Mesenchymal stem cell (in vitro differentiated cells and primary cell): ENCODE measurements around the gene RAB37.

Experiments used
- DNase-seq: peaks from one replicate; pipeline ENCODE4 v3.0.0-alpha.2; 2013
- H2AFZ ChIP-seq: one replicate; pipeline ENCODE4 v1.6.1; 2013; ENCODE audit warnings: low read depth, mild to moderate bottlenecking, control low read depth, inconsistent platforms, low read length, moderate library complexity
- H2AK5ac ChIP-seq: 2 replicates; pipeline ENCODE4 v1.6.1; 2013; ENCODE audit warnings: low read length, moderate library complexity, mild to moderate bottlenecking, inconsistent platforms; ENCODE audit not compliant: severe bottlenecking
- H2BK120ac ChIP-seq: one replicate; pipeline ENCODE4 v1.6.1; 2013; ENCODE audit warnings: low read depth, mild to moderate bottlenecking, inconsistent platforms, low read length, moderate library complexity
- H2BK12ac ChIP-seq, 2 experiments: one replicate each; pipeline ENCODE4 v1.6.1; 2013; ENCODE audit warnings: inconsistent platforms in 2 of 2, low read length in 2 of 2, mild to moderate bottlenecking in 2 of 2, moderate library complexity in 2 of 2, control low read depth in 1 of 2
- H2BK15ac ChIP-seq: one replicate; pipeline ENCODE4 v1.6.1; 2013; ENCODE audit warnings: mild to moderate bottlenecking, low read depth, inconsistent platforms; ENCODE audit not compliant: poor library complexity, severe bottlenecking
- H2BK5ac ChIP-seq: 2 replicates; pipeline ENCODE4 v1.6.1; 2013; ENCODE audit warnings: low read depth, mild to moderate bottlenecking, low read length, control low read depth, inconsistent platforms; ENCODE audit not compliant: poor library complexity, severe bottlenecking
- H3K14ac ChIP-seq, 2 experiments: one replicate each; pipeline ENCODE4 v1.6.1; 2013; ENCODE audit warnings: inconsistent platforms in 2 of 2, low read length in 2 of 2, control low read depth in 1 of 2, mild to moderate bottlenecking in 1 of 2, moderate library complexity in 1 of 2
- H3K18ac ChIP-seq, 2 experiments: one replicate each; pipeline ENCODE4 v1.6.1; 2013; ENCODE audit warnings: inconsistent platforms in 2 of 2, low read length in 2 of 2, control low read depth in 1 of 2, low read depth in 1 of 2, mild to moderate bottlenecking in 1 of 2
- H3K23ac ChIP-seq, 2 experiments: one replicate each; pipeline ENCODE4 v1.6.1; 2013; ENCODE audit warnings: inconsistent platforms in 2 of 2, low read length in 2 of 2, mild to moderate bottlenecking in 2 of 2, moderate library complexity in 2 of 2, control low read depth in 1 of 2
- H3K27ac ChIP-seq: 2 replicates; pipeline ENCODE4 v1.5.1; 2013; ENCODE audit warnings: mild to moderate bottlenecking, moderate library complexity, low read length, control low read depth, inconsistent platforms; ENCODE audit not compliant: poor library complexity, severe bottlenecking
- H3K27me3 ChIP-seq, 2 experiments: 2 replicates each; pipeline versions ENCODE4 v1.6.1 to v1.7.0; 2013; ENCODE audit warnings: low read length in 2 of 2, mild to moderate bottlenecking in 2 of 2, moderate library complexity in 2 of 2, control low read depth in 1 of 2, inconsistent platforms in 1 of 2; ENCODE audit not compliant: control insufficient read depth in 1 of 2, insufficient read depth in 1 of 2
- H3K36me3 ChIP-seq, 2 experiments: 2 replicates each; pipeline versions ENCODE4 v1.6.1 to v1.7.0; 2013; ENCODE audit warnings: low read length in 2 of 2, control low read depth in 1 of 2, inconsistent platforms in 1 of 2, low read depth in 1 of 2, mild to moderate bottlenecking in 1 of 2; ENCODE audit not compliant: insufficient read depth in 2 of 2, control insufficient read depth in 1 of 2
- H3K4ac ChIP-seq, 2 experiments: one replicate each; pipeline ENCODE4 v1.6.1; 2013; ENCODE audit warnings: inconsistent platforms in 2 of 2, low read length in 2 of 2, mild to moderate bottlenecking in 2 of 2, moderate library complexity in 2 of 2, control low read depth in 1 of 2, low read depth in 1 of 2
- H3K4me1 ChIP-seq: 2 replicates; pipeline ENCODE4 v1.6.1; 2013; ENCODE audit warnings: low read depth, low read length, control low read depth; ENCODE audit not compliant: control insufficient read depth, insufficient read depth
- H3K4me2 ChIP-seq: 2 replicates; pipeline ENCODE4 v1.6.1; 2013; ENCODE audit warnings: low read length, mild to moderate bottlenecking, inconsistent platforms; ENCODE audit not compliant: poor library complexity, severe bottlenecking
- H3K4me3 ChIP-seq, 2 experiments: 2 replicates each; pipeline versions ENCODE4 v1.5.1 to v1.7.0; 2013; ENCODE audit warnings: low read length in 2 of 2, mild to moderate bottlenecking in 2 of 2, control low read depth in 1 of 2, low read depth in 1 of 2; ENCODE audit not compliant: insufficient read depth in 1 of 2
- H3K79me1 ChIP-seq: replicated peaks from 2 replicates; pipeline ENCODE4 v1.6.1; 2013; ENCODE audit warnings: mild to moderate bottlenecking, control low read depth, low read length, inconsistent platforms; ENCODE audit not compliant: poor library complexity, severe bottlenecking
- H3K9ac ChIP-seq: 2 replicates; pipeline ENCODE4 v1.7.0; 2013; ENCODE audit warnings: mild to moderate bottlenecking, low read length, moderate library complexity
- H3K9me3 ChIP-seq: 2 replicates; pipeline ENCODE4 v1.7.0; 2013; ENCODE audit warnings: mild to moderate bottlenecking, low read length; ENCODE audit not compliant: control insufficient read depth
- H4K8ac ChIP-seq: one replicate; pipeline ENCODE4 v1.6.1; 2013; ENCODE audit warnings: inconsistent platforms, mild to moderate bottlenecking, low read length, moderate library complexity
- H4K91ac ChIP-seq: one replicate; pipeline ENCODE4 v1.6.1; 2013; ENCODE audit warnings: mild to moderate bottlenecking, low read length, inconsistent platforms
- WGBS: methylation state at CpG from one replicate; pipeline ENCODE4 v1.1.7; 2013; ENCODE audit warnings: mixed read lengths; 5-methylcytosine and 5-hydroxymethylcytosine counted together

The RAB37 gene

DNA sequence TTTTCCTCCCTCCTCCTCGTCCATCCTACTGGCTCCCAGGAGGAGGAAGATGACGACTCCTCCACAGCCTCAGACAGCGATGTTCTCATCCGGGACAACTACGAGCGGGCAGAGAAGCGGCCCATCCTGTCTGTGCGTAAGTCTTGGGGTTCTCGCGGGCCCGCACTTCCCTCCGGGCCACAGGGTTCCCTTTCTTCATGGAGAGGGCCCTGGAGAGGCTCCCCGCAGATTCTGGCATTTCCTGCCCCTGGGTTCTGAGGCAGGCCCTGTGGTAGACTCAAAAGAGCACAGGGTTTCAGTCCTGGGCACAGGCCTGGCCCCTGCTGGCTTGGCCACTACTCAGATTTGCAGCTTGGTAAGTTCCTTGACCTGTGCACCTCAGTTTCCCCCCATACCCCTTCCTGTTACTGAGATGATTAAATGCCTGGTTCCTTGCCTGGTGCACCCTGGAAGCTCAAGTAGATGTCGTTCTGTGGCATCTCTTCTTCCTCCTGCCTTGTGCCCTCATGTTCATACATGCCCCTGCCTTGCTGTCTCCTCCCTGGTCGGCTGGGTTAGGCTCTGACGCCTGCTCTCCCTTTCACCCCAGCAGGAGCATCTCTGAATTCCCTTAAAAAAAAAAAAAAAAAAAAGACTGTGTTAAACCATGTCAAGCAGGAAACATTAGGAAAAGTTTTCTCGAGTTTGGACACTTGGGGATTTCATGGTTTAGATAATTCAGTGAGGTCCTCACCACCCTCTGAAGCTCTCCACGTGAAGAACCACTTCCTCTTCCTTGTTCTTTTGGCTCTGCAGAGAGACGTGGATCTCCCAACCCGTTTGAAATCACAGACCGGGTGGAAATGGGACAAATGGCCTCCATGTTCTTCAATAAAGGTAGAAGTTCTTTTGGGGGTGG, 53.4 kb downstream of the RAB37 start:
- no peak overlapping the region for H2BK12ac ChIP-seq
- no peak overlapping the region for H3K18ac ChIP-seq
- no peak overlapping the region for H3K9ac ChIP-seq
- no peaks in the 10 kb centered on the region for H3K27me3 ChIP-seq
- no peak overlapping the region for H2AFZ ChIP-seq
- no peak overlapping the region for H2BK15ac ChIP-seq
- H3K14ac ChIP-seq, result no peak overlapping the region
- H4K8ac ChIP-seq, result no peak overlapping the region
- H3K4me2 ChIP-seq, result no peak overlapping the region
- H3K4ac ChIP-seq, result no peak overlapping the region
- 90% methylated on average over 20 of the region's 21 CpGs for WGBS
- no peaks in the 10 kb centered on the region for H3K9me3 ChIP-seq
- peaks cover 9% of the 10 kb centered on the region for H3K79me1 ChIP-seq
- H2BK5ac ChIP-seq, result no peak overlapping the region
- peaks cover 61 to 66% of the 10 kb centered on the region in 2 experiments for H3K36me3 ChIP-seq
- no peak overlapping the region for H2BK120ac ChIP-seq
- no peak overlapping the region for H4K91ac ChIP-seq
- H3K4me1 ChIP-seq, result peaks cover 14% of the 10 kb centered on the region
- no peak for DNase-seq
- no peak overlapping the region for H2AK5ac ChIP-seq
- no peak overlapping the region for H3K23ac ChIP-seq
- no peak overlapping the region for H3K4me3 ChIP-seq
- H3K27ac ChIP-seq, result no peak overlapping the region

DNA sequence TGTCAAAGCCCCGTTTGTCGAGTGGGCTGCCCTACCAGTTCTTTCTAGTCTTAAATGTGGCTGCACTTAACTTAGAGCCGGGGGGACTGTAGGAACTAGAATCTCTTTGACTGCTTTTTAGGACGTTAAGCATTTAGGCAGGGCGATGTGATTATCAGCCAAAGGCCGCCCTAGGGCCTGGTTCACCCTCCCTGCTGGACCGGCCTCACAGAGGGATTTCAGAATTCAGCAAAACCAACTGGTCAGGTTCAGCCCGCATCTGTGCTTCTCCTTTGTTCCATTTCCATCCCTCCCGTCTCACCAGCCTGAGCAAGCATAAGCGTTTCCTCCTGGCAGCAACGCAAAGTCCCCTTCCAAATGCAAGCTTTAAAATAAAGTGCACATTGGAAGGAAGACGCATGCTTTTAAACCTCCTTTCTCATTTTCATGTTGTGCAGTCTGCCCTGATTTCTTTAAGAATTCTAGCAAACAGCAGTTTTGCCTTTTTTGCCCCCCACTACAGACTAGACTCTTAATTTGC, 55.6 kb downstream of the RAB37 start:
- H2BK12ac ChIP-seq, result no peak overlapping the region
- H3K4me1 ChIP-seq, result peaks cover 25% of the 10 kb centered on the region
- no peaks in the 10 kb centered on the region for H3K27me3 ChIP-seq
- WGBS, result 97% methylated on average over 12 of the region's 12 CpGs
- no peak overlapping the region for H3K18ac ChIP-seq
- no peak overlapping the region for H3K23ac ChIP-seq
- H3K79me1 ChIP-seq, result no peaks in the 10 kb centered on the region
- no peak overlapping the region for H2BK15ac ChIP-seq
- H3K9me3 ChIP-seq, result no peaks in the 10 kb centered on the region
- H2BK5ac ChIP-seq, result no peak overlapping the region
- peaks cover 68 to 75% of the 10 kb centered on the region in 2 experiments for H3K36me3 ChIP-seq
- no peak overlapping the region for H4K91ac ChIP-seq
- no peak overlapping the region for H3K27ac ChIP-seq
- H3K9ac ChIP-seq, result no peak overlapping the region
- DNase-seq, result no peak
- no peak overlapping the region for H2BK120ac ChIP-seq
- H2AK5ac ChIP-seq, result no peak overlapping the region
- H3K4me3 ChIP-seq, result no peak overlapping the region
- no peak overlapping the region for H3K4me2 ChIP-seq
- H2AFZ ChIP-seq, result no peak overlapping the region
- no peak overlapping the region for H4K8ac ChIP-seq
- H3K14ac ChIP-seq, result no peak overlapping the region
- H3K4ac ChIP-seq, result no peak overlapping the region

DNA sequence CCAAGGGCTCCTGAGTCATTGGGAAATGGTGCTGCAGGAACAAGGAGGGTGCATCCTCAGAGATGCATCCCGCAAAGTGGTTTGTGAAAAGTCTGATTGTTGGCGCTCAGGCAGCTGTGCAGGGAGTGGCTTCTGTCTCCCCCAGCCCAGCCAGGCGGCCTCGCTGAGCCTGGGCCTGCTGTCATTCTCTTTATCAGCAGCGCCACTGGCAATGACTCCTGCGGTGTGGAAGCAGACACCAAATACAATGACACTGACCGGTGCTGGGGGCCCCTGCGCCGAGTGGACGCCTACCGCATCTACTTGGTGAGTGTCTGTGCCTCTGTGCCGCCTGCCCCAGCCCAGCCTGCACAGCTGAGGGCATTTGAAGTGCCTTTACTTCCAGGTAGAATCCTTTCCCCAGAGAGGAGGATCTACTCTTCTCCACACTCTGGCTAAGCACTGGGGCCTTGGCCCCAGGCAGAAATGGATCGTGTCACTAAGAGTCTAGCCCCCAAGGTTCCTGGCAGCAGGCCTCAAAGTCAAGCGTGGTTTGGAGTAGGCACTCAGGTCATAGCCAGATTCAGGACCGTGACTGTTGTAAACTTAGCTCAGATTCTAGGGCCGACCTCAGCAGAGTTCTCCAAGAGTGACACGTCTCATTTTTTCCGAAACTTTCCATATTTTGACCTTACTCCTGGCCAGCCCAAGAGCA, 58.4 kb downstream of the RAB37 start:
- Histone ChIP-seq H3K9me3 (no peaks in the 10 kb centered on the region), H3K9ac (no peak overlapping the region), H4K91ac (no peak overlapping the region), H2BK120ac (no peak overlapping the region), H3K23ac (no peak overlapping the region), H2BK5ac (no peak overlapping the region), H3K4me1 (peaks cover 36% of the 10 kb centered on the region), H2BK12ac (no peak overlapping the region), H3K36me3 (peaks cover 66 to 84% of the 10 kb centered on the region in 2 experiments), H2AFZ (no peak overlapping the region), H3K27me3 (no peaks in the 10 kb centered on the region), H3K4me3 (no peak overlapping the region), H3K4me2 (no peak overlapping the region), H4K8ac (no peak overlapping the region), H3K4ac (no peak overlapping the region), H3K18ac (no peak overlapping the region), H3K79me1 (no peaks in the 10 kb centered on the region), H2BK15ac (no peak overlapping the region), H2AK5ac (no peak overlapping the region), H3K27ac (no peak overlapping the region), H3K14ac (no peak overlapping the region)
- no peak for DNase-seq
- WGBS, result 95% methylated on average over 18 of the region's 18 CpGs

DNA sequence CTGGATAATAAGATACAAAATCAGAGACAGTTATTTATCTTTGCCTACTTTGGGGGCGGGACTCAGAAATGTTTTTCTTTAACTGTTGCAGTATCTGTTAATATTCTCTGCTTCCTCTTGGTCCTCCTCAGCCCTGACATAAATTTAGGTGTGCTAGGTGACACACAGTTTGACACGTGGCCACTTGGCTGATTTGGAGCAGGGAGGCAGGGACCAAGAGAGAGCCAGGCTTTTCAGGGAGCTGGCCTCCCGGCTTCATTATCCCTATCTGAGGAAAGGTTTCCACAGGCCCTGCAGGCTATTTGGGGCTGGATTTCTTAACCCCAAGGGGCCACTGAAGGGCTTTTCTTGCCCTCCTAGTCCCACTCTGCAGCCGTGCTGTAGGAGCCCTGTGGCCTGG, 59.2 kb downstream of the RAB37 start:
- H3K23ac ChIP-seq, result no peak overlapping the region
- H3K18ac ChIP-seq, result no peak overlapping the region
- no peak overlapping the region for H4K91ac ChIP-seq
- no peaks in the 10 kb centered on the region for H3K9me3 ChIP-seq
- H4K8ac ChIP-seq, result no peak overlapping the region
- H2BK120ac ChIP-seq, result no peak overlapping the region
- no peak overlapping the region for H2BK12ac ChIP-seq
- H2AFZ ChIP-seq, result no peak overlapping the region
- no peak overlapping the region for H3K4me2 ChIP-seq
- no peak overlapping the region for H2BK15ac ChIP-seq
- no peaks in the 10 kb centered on the region for H3K27me3 ChIP-seq
- no peak for DNase-seq
- no peak overlapping the region for H3K14ac ChIP-seq
- H3K4me1 ChIP-seq, result peaks cover 30% of the 10 kb centered on the region
- peaks cover 67 to 84% of the 10 kb centered on the region in 2 experiments for H3K36me3 ChIP-seq
- no peak overlapping the region for H2AK5ac ChIP-seq
- no peak overlapping the region for H3K4ac ChIP-seq
- no peak overlapping the region for H3K4me3 ChIP-seq
- H3K27ac ChIP-seq, result no peak overlapping the region
- no peaks in the 10 kb centered on the region for H3K79me1 ChIP-seq
- H2BK5ac ChIP-seq, result no peak overlapping the region
- H3K9ac ChIP-seq, result no peak overlapping the region
- WGBS, result 88% methylated on average over 4 of the region's 4 CpGs
